H7 (cell line): ENCODE measurements around the gene NOL8. TPM values are rescaled to one million over a fixed set of nuclear protein-coding genes. Genes with fewer than 3 reads are reported as not detected.

ENCODE experiments used
- DNase-seq: peaks from one replicate; pipeline ENCODE4 v3.0.0; 2012
- H3K27me3 ChIP-seq: 2 replicates; pipeline ENCODE4 v1.6.0; 2011; ENCODE audit warnings: mild to moderate bottlenecking, low read length; ENCODE audit not compliant: control insufficient read depth, insufficient read depth
- H3K36me3 ChIP-seq: replicated peaks from 2 replicates; pipeline ENCODE4 v1.5.1; 2011; ENCODE audit warnings: low read length; ENCODE audit not compliant: control insufficient read depth, insufficient read depth
- H3K4me3 ChIP-seq: 2 replicates; pipeline ENCODE4 v1.5.1; 2011; ENCODE audit warnings: low read depth, mild to moderate bottlenecking, control low read depth, low read length, moderate library complexity; ENCODE audit not compliant: insufficient read depth
- total RNA-seq: library from RNA; depleted of rRNA; stranded (reverse); fragments of >200 nt; shearing (Covaris generic); gene quantifications from 2 replicates; pipeline ENCODE4 v1.2.3, GENCODE V29; 2014

Gene NOL8
- total RNA-seq, 1 experiment from 2014 or later = 7.9 TPM

GRCh38 chr9:92295240-92295790, 29.8 kb downstream of the NOL8 start:
- Histone ChIP-seq H3K27me3 (no peaks in the 10 kb centered on the region), H3K4me3 (no peak overlapping the region), H3K36me3 (peaks cover 13% of the 10 kb centered on the region)
- DNase-seq = no peak

GRCh38 chr9:92294297-92294676, 30.9 kb downstream of the NOL8 start:
- peak overlapping the region; percentile 81 for H3K4me3 ChIP-seq
- H3K36me3 ChIP-seq = peaks cover 12% of the 10 kb centered on the region
- DNase-seq = no peak
- H3K27me3 ChIP-seq = no peaks in the 10 kb centered on the region

GRCh38 chr9:92293452-92294296, 31.5 kb downstream of the NOL8 start, which contains the start of gene IARS1:
Gene IARS1 (minus strand): TSS chr9:92293697. CDS start chr9:92289419, 4,278 bp downstream.
- Histone ChIP-seq H3K36me3 (peaks cover 6% of the 10 kb centered on the region), H3K4me3 (peak within 1 kb of the TSS; percentile 81), H3K27me3 (no peaks in the 10 kb centered on the region)
- DNase-seq = peak; percentile 96

- DNase-seq = no peak
- Histone ChIP-seq H3K4me3 (peak overlapping the region; percentile 81), H3K36me3 (peaks cover 3% of the 10 kb centered on the region), H3K27me3 (no peaks in the 10 kb centered on the region)
Measured at GRCh38 chr9:92293075-92293354, 32.1 kb downstream of the NOL8 start.

- no peak for DNase-seq
- H3K27me3 ChIP-seq = no peaks in the 10 kb centered on the region
- peak overlapping the region; percentile 81 for H3K4me3 ChIP-seq
- H3K36me3 ChIP-seq = peaks cover 3% of the 10 kb centered on the region
Measured at GRCh38 chr9:92292338-92293074, 32.6 kb downstream of the NOL8 start.

GRCh38 chr9:92291577-92291976, 33.6 kb downstream of the NOL8 start:
- Histone ChIP-seq H3K4me3 (no peak overlapping the region), H3K36me3 (peaks cover 9% of the 10 kb centered on the region), H3K27me3 (no peaks in the 10 kb centered on the region)
- DNase-seq = no peak

- peaks cover 12% of the 10 kb centered on the region for H3K36me3 ChIP-seq
- no peaks in the 10 kb centered on the region for H3K27me3 ChIP-seq
- H3K4me3 ChIP-seq = no peak overlapping the region
- no peak for DNase-seq
Measured at GRCh38 chr9:92290785-92291429, 34.2 kb downstream of the NOL8 start.

- DNase-seq = no peak
- Histone ChIP-seq H3K4me3 (no peak overlapping the region), H3K36me3 (peaks cover 20% of the 10 kb centered on the region), H3K27me3 (no peaks in the 10 kb centered on the region)
Measured at GRCh38 chr9:92289708-92290390, 35.3 kb downstream of the NOL8 start.

- H3K36me3 ChIP-seq = peaks cover 57% of the 10 kb centered on the region
- DNase-seq = no peak
- no peaks in the 10 kb centered on the region for H3K27me3 ChIP-seq
- H3K4me3 ChIP-seq = no peak overlapping the region
Measured at GRCh38 chr9:92279302-92279701, 45.8 kb downstream of the NOL8 start.

- no peak overlapping the region for H3K4me3 ChIP-seq
- no peaks in the 10 kb centered on the region for H3K27me3 ChIP-seq
- no peak for DNase-seq
- peaks cover 61% of the 10 kb centered on the region for H3K36me3 ChIP-seq
Measured at GRCh38 chr9:92278110-92278509, 47.0 kb downstream of the NOL8 start.

GRCh38 chr9:92276331-92277032, 48.7 kb downstream of the NOL8 start:
- Histone ChIP-seq H3K4me3 (no peak overlapping the region), H3K27me3 (no peaks in the 10 kb centered on the region), H3K36me3 (peaks cover 62% of the 10 kb centered on the region)
- DNase-seq = no peak

- no peak for DNase-seq
- H3K4me3 ChIP-seq = no peak overlapping the region
- peaks cover 70% of the 10 kb centered on the region for H3K36me3 ChIP-seq
Measured at GRCh38 chr9:92275541-92275940, 49.6 kb downstream of the NOL8 start.

GRCh38 chr9:92270511-92270910, 54.6 kb downstream of the NOL8 start:
- Histone ChIP-seq H3K36me3 (peaks cover 69% of the 10 kb centered on the region), H3K27me3 (no peaks in the 10 kb centered on the region)
- DNase-seq = no peak

More at GRCh38 chr9:92275541-92275940, 49.6 kb downstream of the NOL8 start:
- H3K27me3 ChIP-seq = no peaks in the 10 kb centered on the region

GRCh38 chr9:92266486-92266885, 58.7 kb downstream of the NOL8 start:
- Histone ChIP-seq H3K4me3 (no peak overlapping the region), H3K36me3 (peaks cover 73% of the 10 kb centered on the region), H3K27me3 (no peaks in the 10 kb centered on the region)
- DNase-seq = no peak

More at GRCh38 chr9:92270511-92270910, 54.6 kb downstream of the NOL8 start:
- H3K4me3 ChIP-seq = no peak overlapping the region
